K562 (cell line): ENCODE measurements around the gene POLR1A. TPM values are rescaled to one million over a fixed set of nuclear protein-coding genes. Genes with fewer than 3 reads are reported as not detected.

Experiments used
- BDP1 ChIP-seq: IDR thresholded peaks from 3 replicates; pipeline ENCODE4 v1.6.1; 2011; ENCODE audit not compliant: insufficient read length, insufficient read depth
- BRD4 ChIP-seq: fragments of 200-600 bp; sonication (generic); IDR thresholded peaks from 2 replicates; pipeline ENCODE4 v1.6.1; 2017; ENCODE audit warnings: inconsistent platforms
- CXXC5 ChIP-seq: fragments of 250-450 bp; sonication (Bioruptor Pico); IDR thresholded peaks from 2 replicates; pipeline ENCODE4 v1.8.0; 2022; ENCODE audit warnings: inconsistent platforms, mild to moderate bottlenecking, moderate library complexity
- ELF1 ChIP-seq: fragments of 200-800 bp; sonication (Bioruptor generic); IDR thresholded peaks from 2 replicates; pipeline ENCODE4 v1.6.1; 2016; ENCODE audit warnings: missing genetic modification characterization, missing compliant biosample characterization
- EWSR1 ChIP-seq: fragments of 450-650 bp; IDR thresholded peaks from 2 replicates; pipeline ENCODE4 v1.6.1; 2018; ENCODE audit warnings: borderline replicate concordance, mild to moderate bottlenecking, low read depth, moderate library complexity; ENCODE audit not compliant: partially characterized antibody
- HDAC2 ChIP-seq: fragments of 450-650 bp; IDR thresholded peaks from 2 replicates; pipeline ENCODE4 v1.6.1; 2016; ENCODE audit warnings: mild to moderate bottlenecking
- HDGF ChIP-seq: fragments of 450-650 bp; IDR thresholded peaks from 2 replicates; pipeline ENCODE4 v1.6.1; 2016
- HSF4 ChIP-seq: fragments of 250-450 bp; sonication (Bioruptor Pico); IDR thresholded peaks from 2 replicates; pipeline ENCODE4 v2.1.2; 2022; ENCODE audit warnings: mild to moderate bottlenecking, moderate library complexity, borderline replicate concordance
- ILF3 ChIP-seq: fragments of 450-650 bp; IDR thresholded peaks from 2 replicates; pipeline ENCODE4 v1.6.1; 2018; ENCODE audit warnings: antibody characterized with exemption, mild to moderate bottlenecking, moderate library complexity, borderline replicate concordance
- NONO ChIP-seq, 2 experiments: fragments of 200-400 bp in 1 of 2; fragments of 450-650 bp in 1 of 2; formaldehyde crosslinking in 1 of 2; IDR thresholded peaks; 2 replicates each; pipeline ENCODE4 v1.6.1; 2017; ENCODE audit warnings: low read depth in 2 of 2, mild to moderate bottlenecking in 2 of 2, moderate library complexity in 2 of 2, low read length in 1 of 2
- OTX1 ChIP-seq: fragments of 450-650 bp; formaldehyde crosslinking; IDR thresholded peaks from 2 replicates; pipeline ENCODE4 v1.4.0; 2022; ENCODE audit warnings: mild to moderate bottlenecking
- PHB ChIP-seq: fragments of 250-450 bp; sonication (Bioruptor Pico); IDR thresholded peaks from 2 replicates; pipeline ENCODE4 v1.5.0; 2021
- TAF1 ChIP-seq: IDR thresholded peaks from 2 replicates; pipeline ENCODE4 v1.6.1; 2011; ENCODE audit warnings: mild to moderate bottlenecking, low read length, moderate library complexity; ENCODE audit not compliant: insufficient read depth, control insufficient read depth, severe bottlenecking; ENCODE audit errors: extremely low read depth
- TAF7 ChIP-seq: fragments of 450-650 bp; IDR thresholded peaks from 2 replicates; pipeline ENCODE4 v1.6.1; 2016; ENCODE audit warnings: missing genetic modification characterization, missing compliant biosample characterization
- YY1 ChIP-seq, 3 experiments: IDR thresholded peaks; 2 replicates each; pipeline ENCODE4 v1.6.1; 2011; ENCODE audit warnings: low read length in 2 of 3, mild to moderate bottlenecking in 2 of 3, moderate library complexity in 2 of 3, borderline replicate concordance in 1 of 3, control low read depth in 1 of 3, low read depth in 1 of 3; ENCODE audit not compliant: insufficient read depth in 3 of 3, insufficient replicate concordance in 2 of 3, control insufficient read depth in 1 of 3, insufficient read length in 1 of 3; ENCODE audit errors: extremely low read depth in 1 of 3
- ZNF507 ChIP-seq: conservative IDR thresholded peaks from 2 replicates; pipeline ENCODE4 v1.6.1; 2017; ENCODE audit warnings: missing genetic modification characterization, missing compliant biosample characterization
- ZZZ3 ChIP-seq: fragments of 450-650 bp; IDR thresholded peaks from 2 replicates; pipeline ENCODE4 v1.6.1; 2016; ENCODE audit warnings: antibody characterized with exemption, mild to moderate bottlenecking, moderate library complexity
- polyA plus RNA-seq, 8 experiments: library from polyadenylated mRNA; depleted of rRNA in 4 of 8; stranded (reverse) in 5 of 8; unstranded in 3 of 8; fragments of >200 nt; fragmentation: Nextera tagmentation in 2 of 8; fragmentation: Illumina TruSeq in 1 of 8; extraction: Ambion mirVana in 2 of 8; extraction: Trizol in 1 of 8; gene quantifications; 2 replicates each; pipeline versions ENCODE4 v1.2.1 to v1.2.3, GENCODE V29; 2011 to 2014; ENCODE audit warnings: inconsistent platforms in 1 of 8, missing spikeins in 1 of 8
- total RNA-seq, 7 experiments: library from RNA; depleted of rRNA in 6 of 7; stranded (reverse); fragments of >200 nt in 6 of 7; fragmentation: Illumina TruSeq in 2 of 7; extraction: Trizol in 2 of 7; gene quantifications; 2 replicates each; pipeline versions ENCODE4 v1.2.1 to v1.2.3, GENCODE V29; 2011 to 2021; ENCODE audit warnings: low replicate concordance in 1 of 7
- TF ChIP-seq, protein P1 (sequence below): sonication (generic); formaldehyde crosslinking; IDR thresholded peaks from 2 replicates; pipeline ENCODE4 v1.8.1; 2023; ENCODE audit warnings: missing genetic modification reagents, mild to moderate bottlenecking, borderline replicate concordance
- TF ChIP-seq, protein P2 (sequence below): fragments of 450-650 bp; conservative IDR thresholded peaks from 2 replicates; pipeline ENCODE4 v1.6.1; 2016; ENCODE audit warnings: missing genetic modification characterization, low read depth, mild to moderate bottlenecking, control low read depth, missing compliant biosample characterization

The POLR1A gene
- total and polyA plus RNA-seq, 9 of the 15 experiments (the other 6 are each of a cell fraction or from before 2014, with no cell fraction given) = 3.0 to 72.1 (median 21.8) TPM

DNA sequence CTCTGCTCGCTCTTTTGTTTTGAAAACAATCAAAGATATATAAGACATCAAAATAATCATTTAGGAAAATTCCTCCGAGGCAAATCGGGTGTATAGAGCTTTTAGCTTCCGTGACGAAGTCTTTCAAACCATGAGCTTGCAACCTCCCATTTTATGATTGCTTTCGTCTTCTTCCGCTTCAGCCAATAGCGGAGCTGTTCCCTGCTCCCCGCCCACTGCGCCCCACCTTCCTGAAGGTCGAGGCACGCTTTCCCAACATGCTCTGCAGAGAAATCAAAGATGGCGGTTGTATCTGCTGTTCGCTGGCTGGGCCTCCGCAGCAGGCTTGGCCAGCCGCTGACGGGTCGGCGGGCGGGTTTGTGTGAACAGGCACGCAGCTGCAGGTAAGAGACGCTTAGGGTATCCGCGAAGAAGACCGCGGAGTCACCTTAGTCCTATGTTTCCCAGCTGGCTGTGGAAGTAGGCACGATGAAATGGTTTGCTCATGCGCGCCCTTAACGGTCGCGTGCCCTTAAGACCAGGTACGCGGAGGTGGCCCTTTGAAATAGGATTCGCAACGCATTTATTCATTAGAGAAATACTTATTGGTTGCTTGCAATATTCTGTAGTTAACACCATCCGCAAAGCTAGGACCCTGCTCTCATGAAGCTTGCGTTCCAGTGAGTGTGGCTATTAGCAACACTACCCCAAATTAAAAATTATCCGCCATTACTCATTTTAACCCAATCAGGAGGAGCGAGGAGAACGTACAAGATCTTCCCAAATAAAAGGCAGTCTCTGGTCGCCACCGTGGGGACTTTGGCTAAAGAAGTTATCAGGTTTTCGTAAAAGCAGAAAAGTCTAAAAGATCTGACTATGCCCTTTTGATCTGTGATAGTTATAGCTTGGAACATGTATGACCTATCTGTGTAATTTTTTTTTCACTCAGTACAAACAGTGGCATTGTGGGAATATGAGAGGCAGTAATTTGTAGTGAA is 571 bp upstream of the POLR1A start, which contains the start of gene PTCD3 (continued):
- TF ChIP-seq, protein P1, sequence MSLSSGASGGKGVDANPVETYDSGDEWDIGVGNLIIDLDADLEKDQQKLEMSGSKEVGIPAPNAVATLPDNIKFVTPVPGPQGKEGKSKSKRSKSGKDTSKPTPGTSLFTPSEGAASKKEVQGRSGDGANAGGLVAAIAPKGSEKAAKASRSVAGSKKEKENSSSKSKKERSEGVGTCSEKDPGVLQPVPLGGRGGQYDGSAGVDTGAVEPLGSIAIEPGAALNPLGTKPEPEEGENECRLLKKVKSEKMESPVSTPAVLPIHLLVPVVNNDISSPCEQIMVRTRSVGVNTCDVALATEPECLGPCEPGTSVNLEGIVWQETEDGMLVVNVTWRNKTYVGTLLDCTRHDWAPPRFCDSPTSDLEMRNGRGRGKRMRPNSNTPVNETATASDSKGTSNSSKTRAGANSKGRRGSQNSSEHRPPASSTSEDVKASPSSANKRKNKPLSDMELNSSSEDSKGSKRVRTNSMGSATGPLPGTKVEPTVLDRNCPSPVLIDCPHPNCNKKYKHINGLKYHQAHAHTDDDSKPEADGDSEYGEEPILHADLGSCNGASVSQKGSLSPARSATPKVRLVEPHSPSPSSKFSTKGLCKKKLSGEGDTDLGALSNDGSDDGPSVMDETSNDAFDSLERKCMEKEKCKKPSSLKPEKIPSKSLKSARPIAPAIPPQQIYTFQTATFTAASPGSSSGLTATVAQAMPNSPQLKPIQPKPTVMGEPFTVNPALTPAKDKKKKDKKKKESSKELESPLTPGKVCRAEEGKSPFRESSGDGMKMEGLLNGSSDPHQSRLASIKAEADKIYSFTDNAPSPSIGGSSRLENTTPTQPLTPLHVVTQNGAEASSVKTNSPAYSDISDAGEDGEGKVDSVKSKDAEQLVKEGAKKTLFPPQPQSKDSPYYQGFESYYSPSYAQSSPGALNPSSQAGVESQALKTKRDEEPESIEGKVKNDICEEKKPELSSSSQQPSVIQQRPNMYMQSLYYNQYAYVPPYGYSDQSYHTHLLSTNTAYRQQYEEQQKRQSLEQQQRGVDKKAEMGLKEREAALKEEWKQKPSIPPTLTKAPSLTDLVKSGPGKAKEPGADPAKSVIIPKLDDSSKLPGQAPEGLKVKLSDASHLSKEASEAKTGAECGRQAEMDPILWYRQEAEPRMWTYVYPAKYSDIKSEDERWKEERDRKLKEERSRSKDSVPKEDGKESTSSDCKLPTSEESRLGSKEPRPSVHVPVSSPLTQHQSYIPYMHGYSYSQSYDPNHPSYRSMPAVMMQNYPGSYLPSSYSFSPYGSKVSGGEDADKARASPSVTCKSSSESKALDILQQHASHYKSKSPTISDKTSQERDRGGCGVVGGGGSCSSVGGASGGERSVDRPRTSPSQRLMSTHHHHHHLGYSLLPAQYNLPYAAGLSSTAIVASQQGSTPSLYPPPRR (CRISPR knock-in tag) = no peak
- TF ChIP-seq HDAC2 (peak; percentile 49; the same call in 1 of the 2 replicates), HDGF (no peak), ZNF507 (tag) (no peak), ZZZ3 (peak; percentile 39; the same call in 1 of the 2 replicates), ELF1 (tag) (peak; percentile 71; the same call in 1 of the 2 replicates), BRD4 (0 out of 2 replicates have a peak, but pooled peaks have one; percentile 46), YY1 (IDR thresholded peaks at IDR 0.05; ENCODE audit: borderline replicate concordance in 1 of 3, control insufficient read depth in 1 of 3, extremely low read depth in 1 of 3, insufficient read depth in 3 of 3, insufficient read length in 1 of 3, insufficient replicate concordance in 2 of 3, low read depth in 1 of 3, low read length in 2 of 3) (peak; percentile 84 to 98 (median 97)), PHB (CRISPR knock-in tag) (0 out of 2 replicates have a peak, but pooled peaks have one; percentile 14), HSF4 (CRISPR knock-in tag) (no peak), NONO (IDR thresholded peaks at IDR 0.05; ENCODE audit: low read depth in 2 of 2, low read length in 1 of 2) (peak in 1 of 2 experiments; percentile 99; a peak in 2 of 4 replicates), BDP1 (no peak), OTX1 (CRISPR knock-in tag) (peak; percentile 22; the same call in 1 of the 2 replicates), CXXC5 (CRISPR knock-in tag) (peak; percentile 88), TAF1 (peak; percentile 98), TAF7 (tag) (peak; percentile 97), EWSR1 (no peak), ILF3 (0 out of 2 replicates have a peak, but pooled peaks have one; percentile 18)
- TF ChIP-seq, protein P2, sequence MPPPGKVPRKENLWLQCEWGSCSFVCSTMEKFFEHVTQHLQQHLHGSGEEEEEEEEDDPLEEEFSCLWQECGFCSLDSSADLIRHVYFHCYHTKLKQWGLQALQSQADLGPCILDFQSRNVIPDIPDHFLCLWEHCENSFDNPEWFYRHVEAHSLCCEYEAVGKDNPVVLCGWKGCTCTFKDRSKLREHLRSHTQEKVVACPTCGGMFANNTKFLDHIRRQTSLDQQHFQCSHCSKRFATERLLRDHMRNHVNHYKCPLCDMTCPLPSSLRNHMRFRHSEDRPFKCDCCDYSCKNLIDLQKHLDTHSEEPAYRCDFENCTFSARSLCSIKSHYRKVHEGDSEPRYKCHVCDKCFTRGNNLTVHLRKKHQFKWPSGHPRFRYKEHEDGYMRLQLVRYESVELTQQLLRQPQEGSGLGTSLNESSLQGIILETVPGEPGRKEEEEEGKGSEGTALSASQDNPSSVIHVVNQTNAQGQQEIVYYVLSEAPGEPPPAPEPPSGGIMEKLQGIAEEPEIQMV (tag) = no peak
